ENCODE measurements around the gene UTP14C. TPM values are rescaled to one million over a fixed set of nuclear protein-coding genes. Genes with fewer than 3 reads are reported as not detected.
"Not testable (repeated sequence)": the region's sequence is repeated elsewhere in the genome, so short reads cannot be mapped to it uniquely, and the experiment has no call there.

UTP14C gene
- total RNA-seq, 4 donors from 2014 or later = 6.3 to 11.8 (median 8.5) TPM

- Histone ChIP-seq H3K27ac (no peak overlapping the region), H3K27me3 (no peaks in the 10 kb centered on the region), H3K36me3 (no peaks in the 10 kb centered on the region), H3K9me3 (no peaks in the 10 kb centered on the region), H3K4me1 (no peaks in the 10 kb centered on the region), H3K4me3 (no peak overlapping the region)
- DNase-seq = no peak
- 61 to 62% methylated on average over 4 of the region's 4 CpGs for WGBS, 2 donors
- intact Hi-C loops (cut with DNase I) = no loop called here
- TF ChIP-seq, protein P1, sequence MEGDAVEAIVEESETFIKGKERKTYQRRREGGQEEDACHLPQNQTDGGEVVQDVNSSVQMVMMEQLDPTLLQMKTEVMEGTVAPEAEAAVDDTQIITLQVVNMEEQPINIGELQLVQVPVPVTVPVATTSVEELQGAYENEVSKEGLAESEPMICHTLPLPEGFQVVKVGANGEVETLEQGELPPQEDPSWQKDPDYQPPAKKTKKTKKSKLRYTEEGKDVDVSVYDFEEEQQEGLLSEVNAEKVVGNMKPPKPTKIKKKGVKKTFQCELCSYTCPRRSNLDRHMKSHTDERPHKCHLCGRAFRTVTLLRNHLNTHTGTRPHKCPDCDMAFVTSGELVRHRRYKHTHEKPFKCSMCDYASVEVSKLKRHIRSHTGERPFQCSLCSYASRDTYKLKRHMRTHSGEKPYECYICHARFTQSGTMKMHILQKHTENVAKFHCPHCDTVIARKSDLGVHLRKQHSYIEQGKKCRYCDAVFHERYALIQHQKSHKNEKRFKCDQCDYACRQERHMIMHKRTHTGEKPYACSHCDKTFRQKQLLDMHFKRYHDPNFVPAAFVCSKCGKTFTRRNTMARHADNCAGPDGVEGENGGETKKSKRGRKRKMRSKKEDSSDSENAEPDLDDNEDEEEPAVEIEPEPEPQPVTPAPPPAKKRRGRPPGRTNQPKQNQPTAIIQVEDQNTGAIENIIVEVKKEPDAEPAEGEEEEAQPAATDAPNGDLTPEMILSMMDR (IDR thresholded peaks at IDR 0.05) = no peak
- TF ChIP-seq POLR2A (IDR thresholded peaks at IDR 0.05) = no peak
These were observed 43.6 kb upstream of the UTP14C start for GRCh38 chr13:51980908-51981307.

DNA sequence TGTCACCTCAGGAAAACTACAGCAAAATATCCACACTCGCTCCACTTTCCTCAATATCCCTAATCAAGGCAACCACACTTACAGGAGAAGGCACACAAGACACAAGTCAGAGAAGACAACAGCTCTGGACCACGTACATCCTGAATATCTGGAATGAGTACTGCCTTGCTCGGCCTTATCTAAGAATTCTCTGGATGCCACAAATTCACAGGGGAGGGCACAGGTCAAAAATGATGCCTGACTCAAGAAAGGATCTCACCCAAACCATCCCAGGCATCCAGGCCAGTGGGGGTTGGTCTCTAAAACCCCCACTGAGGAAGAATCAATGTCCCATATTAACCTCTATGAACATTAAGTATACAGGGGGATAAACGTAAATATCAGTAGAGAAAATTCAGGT lies 43.1 kb upstream of the UTP14C start:
- Histone ChIP-seq H3K36me3 (no peaks in the 10 kb centered on the region), H3K9me3 (no peaks in the 10 kb centered on the region), H3K4me1 (no peaks in the 10 kb centered on the region), H3K27ac (no peak overlapping the region), H3K27me3 (no peaks in the 10 kb centered on the region), H3K4me3 (no peak overlapping the region)
- DNase-seq = no peak
- TF ChIP-seq, protein P1 (IDR thresholded peaks at IDR 0.05) = no peak
- no peak for TF ChIP-seq POLR2A (IDR thresholded peaks at IDR 0.05)
- WGBS, 2 donors = 77 to 88% methylated on average over 4 of the region's 4 CpGs
- intact Hi-C loops (cut with DNase I) = no loop called here

DNA sequence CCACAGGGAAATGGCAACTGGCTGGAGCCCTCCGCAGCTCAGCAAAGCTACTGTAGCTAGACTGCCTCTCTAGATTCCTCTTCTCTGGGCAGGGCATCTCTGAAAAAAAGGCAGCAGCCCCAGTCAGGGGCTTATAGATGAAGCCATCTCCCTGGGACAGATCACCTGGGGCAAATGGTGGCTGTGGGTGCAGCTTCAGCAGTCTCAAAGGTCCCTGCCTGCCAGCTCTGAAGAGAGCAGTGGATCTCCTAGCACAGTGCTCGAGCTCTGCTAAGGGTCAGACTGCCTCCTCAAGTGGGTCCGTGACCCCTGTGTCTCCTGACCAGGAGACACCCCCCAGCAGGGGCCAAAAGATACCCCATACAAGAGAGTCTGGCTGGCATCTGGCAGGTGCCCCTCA lies 41.2 kb upstream of the UTP14C start:
- WGBS, 2 donors = 57% methylated on average over 1 of the region's 3 CpGs; no CpG with 5 or more reads in 1 of the 2 donors
- H3K4me3 ChIP-seq; H3K27me3 ChIP-seq; H3K9me3 ChIP-seq; DNase-seq; H3K27ac ChIP-seq; intact Hi-C loops (cut with DNase I); H3K36me3 ChIP-seq; H3K4me1 ChIP-seq: not testable (repeated sequence)

- H3K27me3 ChIP-seq; H3K36me3 ChIP-seq; H3K9me3 ChIP-seq; intact Hi-C loops (cut with DNase I); DNase-seq; H3K4me3 ChIP-seq; H3K4me1 ChIP-seq; H3K27ac ChIP-seq: not testable (repeated sequence)
- WGBS, 2 donors = 65 to 69% methylated on average over 4 of the region's 4 CpGs
These were observed 39.6 kb upstream of the UTP14C start for GRCh38 chr13:51984904-51985303.

DNA sequence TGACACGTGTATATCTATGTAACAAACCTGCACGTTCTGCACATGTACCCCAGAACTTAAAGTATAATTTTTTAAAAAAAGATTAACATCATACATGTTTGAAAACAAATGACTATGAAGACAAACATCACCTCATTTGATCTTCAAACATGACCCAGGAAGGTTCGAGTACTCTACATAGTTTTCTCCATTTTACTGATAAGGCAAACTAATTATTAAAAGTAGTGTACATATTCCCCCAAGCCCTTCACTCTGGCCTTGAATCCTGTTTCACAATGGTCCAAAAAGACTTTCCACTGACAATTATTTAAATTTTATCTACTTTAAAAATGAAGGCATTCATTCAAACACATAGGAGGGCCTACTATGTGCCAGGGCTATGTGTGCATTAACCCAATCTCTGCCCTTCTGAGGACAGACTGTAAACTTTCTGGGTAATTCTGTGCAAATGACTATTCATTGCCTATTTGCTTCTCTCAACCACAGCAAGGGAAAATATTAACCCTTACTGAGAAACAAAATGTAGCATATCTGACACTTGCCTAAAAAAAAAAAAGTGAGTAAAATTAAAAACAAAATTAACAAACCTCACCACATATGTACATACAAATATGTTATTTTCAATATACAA lies 35.4 kb upstream of the UTP14C start:
- Histone ChIP-seq H3K36me3 (no peaks in the 10 kb centered on the region), H3K27me3 (no peaks in the 10 kb centered on the region), H3K4me3 (no peak overlapping the region), H3K27ac (no peak overlapping the region), H3K4me1 (no peaks in the 10 kb centered on the region), H3K9me3 (no peaks in the 10 kb centered on the region)
- DNase-seq = no peak
- intact Hi-C loops (cut with DNase I) = no loop called here
- 85 to 89% methylated on average over 3 of the region's 3 CpGs for WGBS, 2 donors
- TF ChIP-seq, protein P1 (IDR thresholded peaks at IDR 0.05) = no peak
- no peak for TF ChIP-seq POLR2A (IDR thresholded peaks at IDR 0.05)

DNA sequence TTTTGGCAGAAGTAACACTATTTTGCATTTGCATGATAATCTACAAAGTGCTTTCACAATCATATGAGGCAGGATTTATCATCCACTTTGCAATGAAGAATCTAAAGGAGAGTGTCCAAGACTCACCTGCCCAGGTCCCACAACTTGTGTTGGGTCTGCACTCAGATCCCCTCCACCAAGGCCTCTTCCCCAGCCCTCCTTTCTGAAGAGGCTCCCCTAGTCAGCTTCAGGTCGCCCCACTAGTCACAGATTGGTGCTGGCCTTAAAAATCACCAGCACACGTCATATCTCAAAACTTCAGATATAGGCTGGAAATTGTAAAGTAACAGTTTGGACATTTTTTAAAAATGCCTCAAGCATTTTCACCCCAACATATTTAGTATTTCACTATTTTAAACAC lies 30.8 kb upstream of the UTP14C start:
- intact Hi-C loops (cut with DNase I) = no loop called here
- Histone ChIP-seq H3K27me3 (peaks cover 0 to 4% (median 0%) of the 10 kb centered on the region in 4 donors), H3K4me1 (peaks cover 6 to 18% (median 8%) of the 10 kb centered on the region in 3 donors), H3K9me3 (no peaks in the 10 kb centered on the region), H3K36me3 (no peaks in the 10 kb centered on the region), H3K27ac (no peak overlapping the region), H3K4me3 (no peak overlapping the region)
- TF ChIP-seq, protein P1 (IDR thresholded peaks at IDR 0.05) = no peak
- TF ChIP-seq POLR2A (IDR thresholded peaks at IDR 0.05) = no peak
- DNase-seq = no peak
- 90 to 95% methylated on average over 2 of the region's 2 CpGs for WGBS, 2 donors
